Stimulated activated CD8-positive, alpha-beta memory T cell treated with anti-CD3 and anti-CD28 coated beads, Interleukin-2, amount 100 ng/mL, for 48 hours (primary cell): ENCODE results near the gene C19orf85.
"Not testable (repeated sequence)": the region's sequence is repeated elsewhere in the genome, so short reads cannot be mapped to it uniquely, and the experiment has no call there.

ENCODE experiments used
- DNase-seq, 2 donors: peaks; one replicate each; pipeline ENCODE4 v3.0.0-alpha.2; 2020; ENCODE audit warnings: low read depth in 2 of 2

C19orf85 gene

DNA sequence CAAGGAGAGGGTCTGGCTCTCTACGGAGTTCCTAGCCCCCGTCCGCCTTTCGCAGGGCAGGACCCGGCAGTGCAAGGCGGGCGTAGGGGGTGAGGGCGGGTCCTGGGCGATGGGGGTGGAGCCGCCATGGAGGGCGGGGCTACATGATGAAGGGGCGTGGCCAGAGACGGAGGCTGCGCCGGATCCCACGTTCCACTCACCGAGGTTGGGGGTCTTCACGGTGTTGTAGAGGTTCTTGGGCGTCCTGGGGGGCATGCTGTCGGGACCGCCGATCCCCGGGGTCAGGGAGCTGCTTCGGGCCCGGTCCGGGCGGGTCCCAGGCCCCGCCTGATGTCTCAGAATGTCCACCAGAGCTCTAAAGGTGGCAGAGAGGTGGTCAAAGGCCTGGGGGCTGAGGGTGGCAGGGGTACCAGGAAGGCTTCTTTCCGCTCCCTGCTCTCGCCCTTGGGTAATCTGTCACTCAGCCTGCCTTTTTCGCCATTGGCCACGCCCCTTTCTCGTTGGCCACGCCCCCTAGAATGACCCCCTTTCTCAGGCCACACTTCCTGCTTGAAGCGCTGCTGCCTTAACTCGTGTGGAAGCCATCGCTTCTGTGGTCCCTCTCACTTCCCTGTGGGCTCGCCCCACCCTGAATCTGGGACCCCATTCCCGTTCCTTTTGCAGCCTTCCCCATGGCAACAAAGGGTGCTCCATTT is 24.0 kb downstream of the C19orf85 start:
- peak in 1 of 2 donors; percentile 27 for DNase-seq

DNA sequence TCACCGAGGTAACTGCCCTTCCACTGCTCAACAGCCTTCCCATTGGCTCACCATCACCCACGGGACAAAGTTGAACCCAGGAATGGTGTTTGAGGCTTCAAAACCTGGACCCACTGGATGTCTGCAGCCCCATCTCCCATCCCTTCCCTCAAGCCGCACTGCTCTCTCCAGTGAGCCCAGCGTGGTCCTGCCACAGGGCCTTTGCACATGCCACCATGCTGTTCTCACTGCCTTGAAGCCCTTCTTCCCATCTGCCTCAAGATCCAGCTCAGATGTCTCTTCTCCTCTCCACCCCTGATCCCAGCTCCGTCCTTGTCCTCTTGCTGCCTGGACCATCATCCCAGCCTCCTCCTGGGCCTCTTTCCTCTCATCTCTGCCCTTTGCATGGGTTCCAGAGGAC is 25.5 kb downstream of the C19orf85 start:
- DNase-seq, result no peak

DNA sequence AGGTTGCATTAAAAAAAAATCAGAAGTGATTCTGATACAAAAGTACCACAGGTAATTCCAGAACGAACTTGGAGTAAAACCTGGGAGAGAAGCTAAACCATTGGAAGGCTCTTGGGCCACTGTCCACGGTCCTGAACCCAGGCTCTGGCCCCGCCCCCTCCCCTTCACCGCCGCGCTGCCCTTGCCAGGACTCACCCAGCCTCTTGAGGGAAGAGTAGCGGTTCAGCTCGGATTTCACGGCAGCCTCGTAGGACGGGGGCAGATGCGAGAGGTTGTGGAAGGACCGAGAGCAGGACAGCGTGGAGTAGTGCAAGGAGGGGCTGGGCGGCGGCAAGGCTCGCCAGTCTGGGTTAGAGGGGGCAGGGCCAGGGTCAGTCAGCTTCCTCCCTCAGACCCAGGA is 27.1 kb downstream of the C19orf85 start:
- no peak for DNase-seq

DNA sequence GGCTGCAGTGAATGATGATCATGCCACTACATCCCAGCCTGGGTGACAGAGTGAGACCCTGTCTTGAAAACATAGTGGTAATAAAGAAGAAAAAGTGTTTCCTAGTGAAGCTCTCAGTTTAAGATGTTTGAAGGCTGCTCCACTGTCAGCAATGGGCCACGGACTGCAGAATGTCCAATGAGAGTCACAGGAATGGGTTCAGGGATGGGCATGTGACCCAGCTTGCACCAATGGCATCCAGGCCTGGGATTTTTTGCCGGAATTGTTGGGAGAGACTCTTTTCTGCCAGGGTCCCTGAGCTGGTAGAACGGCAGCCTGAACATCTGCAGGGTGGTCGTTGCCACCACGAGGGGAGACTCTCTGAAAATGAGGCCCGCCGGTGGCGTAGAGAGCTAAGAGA is 27.7 kb downstream of the C19orf85 start:
- no peak for DNase-seq

DNA sequence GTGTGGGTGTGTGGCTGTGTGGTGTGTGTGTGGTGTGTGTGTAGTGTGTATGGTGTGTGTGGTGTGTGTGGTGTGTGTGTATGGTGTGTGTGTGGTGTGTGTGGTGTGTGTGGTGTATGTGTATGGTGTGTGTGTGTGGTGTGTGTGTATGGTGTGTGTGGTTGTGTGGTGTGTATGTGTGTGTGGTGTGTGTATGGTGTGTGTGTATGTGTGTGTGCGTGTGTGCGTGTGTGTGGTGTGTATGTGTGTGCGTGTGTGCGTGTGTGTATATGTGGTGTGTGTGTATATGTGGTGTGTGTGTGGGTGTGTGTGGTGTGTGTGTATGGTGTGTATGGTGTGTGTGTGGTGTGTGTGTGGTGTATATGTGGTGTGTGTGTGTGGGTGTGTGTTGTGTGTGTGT is 29.5 kb downstream of the C19orf85 start:
- no peak for DNase-seq

DNA sequence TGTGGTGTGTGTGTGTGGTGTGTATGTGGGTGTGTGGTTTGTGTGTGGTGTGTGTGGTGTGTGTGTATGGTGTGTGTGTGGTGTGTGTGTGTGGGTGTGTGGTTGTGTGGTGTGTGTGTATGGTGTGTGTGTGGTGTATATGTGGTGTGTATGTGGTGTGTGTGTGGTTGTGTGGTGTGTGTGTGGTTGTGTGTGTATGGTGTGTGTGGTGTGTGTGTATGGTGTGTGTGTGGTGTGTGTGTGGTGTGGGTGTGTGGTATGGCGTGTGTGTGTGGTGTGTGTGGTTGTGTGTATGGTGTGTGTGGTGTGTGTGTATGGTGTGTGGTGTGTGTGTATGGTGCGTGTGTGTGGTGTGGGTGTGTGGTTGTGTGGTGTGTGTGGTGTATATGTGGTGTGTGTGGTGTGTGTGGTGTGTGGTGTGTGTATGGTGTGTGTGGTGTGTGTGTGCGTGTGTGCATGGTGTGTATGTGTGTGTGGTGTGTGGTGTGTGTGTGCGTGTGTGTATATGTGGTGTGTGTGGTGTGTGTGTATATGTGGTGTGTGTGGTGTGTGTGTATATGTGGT is 30.1 kb downstream of the C19orf85 start:
- no peak for DNase-seq

DNA sequence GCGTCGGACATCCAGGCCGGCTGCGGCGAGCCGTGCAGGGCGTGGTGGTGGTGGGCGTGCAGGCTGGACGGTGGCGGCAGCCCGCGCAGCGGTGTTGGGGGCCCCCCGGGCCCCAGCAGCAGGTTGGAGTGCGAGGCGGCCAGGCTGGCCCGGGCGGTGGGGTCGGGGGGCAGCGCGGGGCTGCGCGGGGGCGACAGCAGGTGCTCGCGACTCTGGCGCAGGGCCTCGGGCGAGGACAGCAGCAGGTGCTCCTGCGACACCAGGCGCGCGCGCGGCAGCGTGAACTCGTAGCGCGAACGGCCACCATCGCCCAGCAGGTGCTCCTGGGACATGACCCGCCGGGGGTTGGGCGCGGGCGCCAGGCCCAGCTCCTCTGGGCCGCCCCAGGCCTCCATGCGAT is 31.3 kb downstream of the C19orf85 start:
- DNase-seq, result no peak

DNA sequence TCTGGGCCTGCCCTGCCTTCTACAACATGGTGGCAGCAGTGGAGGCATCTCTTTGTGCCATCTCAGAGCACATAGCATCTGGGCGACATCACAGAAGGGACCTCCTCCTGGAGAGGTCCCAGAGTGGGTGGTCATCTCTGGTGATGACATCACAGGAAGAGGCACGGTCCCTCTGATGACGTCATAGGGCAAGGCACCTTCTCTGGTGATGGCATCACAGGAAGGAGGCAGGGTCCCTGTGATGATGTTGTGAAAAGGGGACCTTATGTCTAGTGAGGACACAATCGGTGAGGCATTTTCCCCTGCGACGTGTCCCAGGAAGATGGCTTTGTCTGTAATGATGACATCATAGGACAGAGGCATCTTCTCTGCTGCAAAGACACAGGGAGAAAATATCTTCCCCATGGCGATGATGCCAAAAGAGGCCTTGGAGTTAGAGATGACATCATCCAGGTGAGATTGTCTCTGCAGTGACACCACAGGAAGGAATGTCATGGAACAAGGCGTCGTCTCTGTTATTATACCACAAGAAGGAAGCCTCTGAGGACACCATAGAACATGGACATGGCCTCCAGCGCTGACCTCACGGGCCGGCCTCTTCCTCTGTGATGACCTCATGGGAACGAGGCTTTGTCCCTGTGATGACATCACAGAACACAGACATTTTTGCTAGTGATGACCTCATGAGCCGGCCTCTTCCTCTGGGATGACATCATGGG is 32.2 kb downstream of the C19orf85 start:
- DNase-seq, result no peak

DNA sequence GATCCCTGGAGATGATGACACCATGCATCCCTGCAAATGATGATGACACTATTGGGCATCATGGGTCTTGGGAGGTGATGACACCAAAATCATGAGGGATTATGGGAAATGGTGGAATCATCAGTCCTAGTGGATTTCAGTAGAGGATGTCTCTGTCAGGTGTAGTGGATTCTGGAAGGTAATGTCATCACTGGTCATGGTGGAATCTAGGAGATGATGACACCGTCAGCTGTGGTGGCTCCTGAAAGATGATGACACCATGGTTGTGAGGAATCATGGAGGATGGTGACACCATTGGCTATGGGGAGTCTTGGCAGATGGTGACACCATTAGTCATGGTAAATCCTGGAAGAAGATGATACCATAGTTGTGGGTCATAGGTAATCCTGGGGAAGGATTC is 33.4 kb downstream of the C19orf85 start:
- no peak for DNase-seq

DNA sequence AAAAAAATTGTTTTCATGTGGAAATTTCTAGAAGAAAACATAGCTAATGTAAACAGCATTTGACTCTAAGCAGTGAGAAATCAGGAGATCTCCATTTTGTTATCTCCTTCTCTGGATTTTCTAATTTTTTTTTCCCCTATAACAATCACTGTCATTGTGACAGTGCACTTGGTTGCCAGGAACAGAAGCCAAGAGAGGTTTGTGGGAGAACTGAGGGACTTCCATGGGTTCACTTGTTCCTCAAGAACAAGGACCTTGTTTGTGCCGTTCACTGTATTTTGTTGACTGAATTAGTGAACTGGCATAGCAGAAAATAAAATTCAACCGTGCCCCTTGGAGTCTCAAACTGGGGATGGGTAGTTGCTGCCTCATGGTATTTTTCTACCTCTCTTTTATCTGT is 38.5 kb downstream of the C19orf85 start:
- no peak for DNase-seq

DNA sequence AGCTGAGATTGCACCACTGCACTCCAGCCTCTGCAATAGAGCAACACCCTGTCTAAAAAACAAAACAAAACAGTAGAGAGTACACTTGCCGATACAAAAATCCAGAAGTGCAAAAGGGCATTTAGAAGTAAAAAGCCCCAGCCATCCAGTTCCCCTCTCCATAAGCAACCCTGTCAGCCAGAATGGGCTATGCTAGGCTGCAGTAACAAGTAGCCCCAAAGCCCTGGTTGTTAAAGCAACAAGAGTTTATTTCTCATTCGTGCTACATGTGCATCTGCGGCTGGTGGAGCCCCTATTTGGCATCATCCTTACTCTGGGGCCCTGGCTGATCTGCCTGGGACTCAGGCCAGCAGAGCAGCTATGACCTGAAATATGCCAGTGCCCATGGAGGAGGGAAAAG is 40.0 kb downstream of the C19orf85 start:
- no peak for DNase-seq

DNA sequence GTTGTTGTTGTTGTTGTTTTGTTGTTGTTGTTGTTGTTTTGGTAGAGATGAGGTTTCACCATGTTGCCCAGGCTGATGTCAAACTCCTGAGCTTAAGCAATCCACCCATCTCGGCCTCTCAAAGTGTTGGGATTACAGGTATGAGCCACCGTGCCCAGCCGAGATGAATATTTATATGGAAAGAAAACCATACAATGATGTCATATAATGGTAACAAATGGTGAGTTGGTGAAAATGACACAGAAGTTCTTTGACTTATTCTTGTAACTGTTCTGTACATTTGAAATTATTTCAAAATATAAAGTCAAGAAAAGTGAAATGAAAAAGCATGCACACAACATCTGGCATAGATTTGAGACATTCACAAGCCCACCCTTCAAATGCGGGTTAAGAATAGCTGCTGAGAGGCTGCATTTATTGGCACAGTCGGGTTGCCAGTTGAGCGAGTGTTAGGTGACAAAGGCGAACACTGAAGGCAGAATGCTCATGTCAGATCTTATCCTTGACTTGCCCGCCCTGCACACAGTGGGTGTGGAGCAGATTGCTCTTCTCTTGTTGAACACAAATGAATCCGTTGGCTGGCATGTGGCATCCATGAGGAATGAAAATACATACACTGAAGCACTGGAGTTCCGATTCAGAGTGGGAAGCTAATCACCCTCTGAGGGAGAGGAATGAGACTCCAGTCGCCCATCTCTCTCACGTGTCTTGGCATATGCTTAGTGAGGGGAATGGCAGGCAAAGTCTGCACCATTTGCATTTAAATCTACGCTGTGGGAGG is 41.1 kb downstream of the C19orf85 start:
- DNase-seq, result no peak

DNA sequence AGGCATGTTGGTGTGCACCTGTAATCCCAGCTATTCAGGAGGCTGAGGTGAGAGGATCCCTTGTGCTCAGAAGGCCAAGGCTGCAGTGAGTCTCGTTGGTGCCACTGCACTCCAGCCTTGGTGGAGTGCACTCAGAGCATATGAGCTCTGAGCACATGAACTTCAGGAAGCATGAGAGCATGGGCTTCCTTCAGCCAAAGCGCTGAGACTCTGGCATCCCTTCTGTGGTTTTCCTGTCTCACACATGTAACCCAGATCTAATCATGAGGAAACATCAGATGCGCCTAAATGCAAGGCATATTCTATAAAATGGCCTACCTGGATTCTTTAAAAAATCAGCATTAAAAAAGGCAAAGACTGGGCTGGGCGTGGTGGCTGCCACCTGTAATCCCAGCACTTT is 43.3 kb downstream of the C19orf85 start:
- not testable (repeated sequence) for DNase-seq

DNA sequence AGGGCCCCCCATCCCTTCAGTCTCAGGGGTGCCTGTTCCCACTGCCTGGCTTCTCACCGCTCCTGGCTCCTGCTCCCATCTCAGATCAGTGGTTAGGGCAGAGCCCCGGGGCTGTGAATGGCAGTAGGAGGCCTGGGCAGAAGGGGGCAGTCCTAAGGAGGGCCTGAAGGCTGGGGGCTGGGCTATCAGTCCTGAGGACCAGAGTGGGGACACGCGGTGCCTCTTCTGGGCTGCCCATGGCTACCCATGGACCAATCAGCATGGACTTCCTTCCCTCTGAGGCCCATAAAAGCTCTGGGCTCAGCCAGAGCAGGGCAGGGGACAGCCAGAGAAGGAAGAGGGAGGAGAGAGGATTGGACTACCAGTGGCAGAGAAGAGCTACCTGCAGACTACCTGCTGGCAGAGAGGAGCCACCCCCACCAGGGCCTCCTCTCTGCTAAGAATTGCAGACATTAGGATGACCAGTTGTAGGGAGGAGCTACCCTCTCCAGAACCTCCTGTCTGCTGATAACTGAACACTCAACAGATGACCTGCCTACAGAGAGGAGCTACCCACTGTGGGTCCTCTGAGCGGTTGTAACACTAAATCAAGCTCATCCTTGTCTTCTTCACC is 44.8 kb downstream of the C19orf85 start:
- DNase-seq, result no peak

DNA sequence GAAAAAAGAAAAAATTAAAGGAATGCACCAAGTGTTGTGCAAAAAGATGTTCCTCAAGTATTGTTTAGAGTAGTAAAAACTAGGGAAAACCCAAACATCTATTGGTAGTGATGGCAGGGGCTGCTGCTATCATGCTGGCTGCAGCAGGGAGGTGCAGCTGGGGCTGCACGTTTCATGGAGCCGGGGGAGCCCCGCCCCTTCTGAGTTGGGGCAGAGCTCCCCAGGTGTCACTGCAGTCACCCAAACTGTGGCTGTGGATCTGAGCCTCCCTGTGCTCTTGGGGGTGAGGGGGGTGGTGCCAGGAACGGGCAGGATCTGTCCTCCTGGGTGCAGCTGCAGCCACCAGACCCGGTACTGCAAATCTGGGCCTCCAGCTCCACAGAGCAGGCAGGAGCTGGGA is 45.4 kb downstream of the C19orf85 start:
- no peak for DNase-seq

DNA sequence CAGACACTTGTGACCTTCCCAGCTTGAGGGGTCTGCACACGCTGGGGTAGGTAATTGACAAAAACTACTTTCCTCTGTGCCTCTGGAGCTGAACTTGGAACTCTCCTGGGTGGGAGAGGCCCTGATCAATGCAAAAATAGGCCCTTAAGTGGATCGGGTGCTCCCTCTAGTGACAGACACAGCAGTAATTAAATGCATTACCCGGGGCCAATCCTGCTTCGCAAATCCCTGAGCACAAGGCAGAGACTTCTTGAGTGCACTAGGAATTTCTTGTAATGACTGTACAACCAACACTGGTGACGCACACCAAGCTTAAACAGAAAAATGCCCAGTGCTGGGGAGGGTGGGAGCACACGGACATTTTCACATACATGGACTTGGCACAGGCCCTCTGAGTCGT is 46.4 kb downstream of the C19orf85 start:
- no peak for DNase-seq
